Fibroblast of skin of right biceps (primary cell): ENCODE results near the gene WNK2.
"Not testable (repeated sequence)": the region's sequence is repeated elsewhere in the genome, so short reads cannot be mapped to it uniquely, and the experiment has no call there.

Source experiments
- DNase-seq: peaks from one replicate; pipeline ENCODE4 v3.0.0-alpha.2; 2013

The WNK2 gene

DNA sequence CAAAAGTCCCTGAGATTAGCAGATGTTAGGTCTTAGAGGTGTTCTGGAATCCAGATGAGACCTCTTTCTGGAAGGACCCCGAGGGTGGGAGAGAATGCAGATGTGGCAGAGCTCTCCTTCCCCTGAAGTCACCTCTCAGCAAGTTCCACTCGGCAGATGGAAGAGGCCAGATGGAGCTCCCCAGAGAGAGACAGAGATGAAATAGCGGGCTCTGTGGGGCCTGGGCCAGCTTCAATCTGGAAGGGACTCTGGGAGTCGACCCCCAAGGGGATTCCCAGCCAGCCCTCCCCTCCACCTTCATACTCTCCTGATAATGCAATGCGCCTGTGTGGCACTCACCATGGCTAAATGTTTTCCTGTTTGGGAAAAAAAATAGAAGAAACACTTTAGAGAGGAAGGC, 60.2 kb downstream of the WNK2 start:
- no peak for DNase-seq

DNA sequence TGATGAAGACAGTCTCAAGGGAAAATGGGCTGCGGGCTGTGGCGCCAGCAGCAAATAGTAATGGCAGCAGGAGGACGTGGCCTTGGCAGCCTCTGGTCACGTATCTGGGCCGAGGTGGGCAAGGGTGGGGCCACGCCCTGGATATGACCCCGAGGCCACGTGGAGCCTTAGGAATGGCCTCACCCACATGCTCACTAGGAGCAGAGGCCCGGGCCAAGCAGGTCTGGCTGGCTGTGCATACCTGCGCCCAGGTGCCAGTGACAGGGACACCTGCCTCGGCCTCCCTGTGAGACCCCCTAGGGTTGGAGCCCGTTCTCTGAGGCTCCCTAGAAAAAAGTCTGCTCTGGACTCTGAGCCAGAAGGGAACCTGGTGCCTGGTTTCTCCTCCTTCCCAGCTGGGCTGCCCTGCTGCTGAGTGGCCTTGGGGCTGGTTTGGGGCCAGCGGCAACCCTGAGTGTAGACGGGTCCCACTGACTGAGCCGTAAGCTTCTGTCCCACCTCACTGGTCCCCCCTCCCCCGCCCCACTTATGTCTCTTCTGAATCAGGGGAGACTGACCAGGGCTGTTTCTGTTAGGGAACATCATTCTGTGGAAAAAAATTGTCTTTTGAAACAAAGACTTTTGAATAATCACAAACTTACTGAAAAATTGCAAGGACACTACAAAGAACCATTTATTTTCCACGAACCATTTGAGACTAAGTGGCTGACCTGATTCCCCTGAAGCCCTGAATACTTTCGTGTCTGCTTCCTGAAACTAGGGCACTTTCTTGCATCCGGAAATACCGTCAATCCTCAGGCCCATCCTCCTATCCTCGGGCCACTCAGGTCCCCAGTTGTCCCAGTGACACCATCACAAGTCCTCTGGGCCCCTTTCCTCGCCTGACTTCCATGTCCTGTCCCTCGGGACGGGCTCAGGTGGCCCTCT, 60.8 kb downstream of the WNK2 start:
- DNase-seq, result no peak

DNA sequence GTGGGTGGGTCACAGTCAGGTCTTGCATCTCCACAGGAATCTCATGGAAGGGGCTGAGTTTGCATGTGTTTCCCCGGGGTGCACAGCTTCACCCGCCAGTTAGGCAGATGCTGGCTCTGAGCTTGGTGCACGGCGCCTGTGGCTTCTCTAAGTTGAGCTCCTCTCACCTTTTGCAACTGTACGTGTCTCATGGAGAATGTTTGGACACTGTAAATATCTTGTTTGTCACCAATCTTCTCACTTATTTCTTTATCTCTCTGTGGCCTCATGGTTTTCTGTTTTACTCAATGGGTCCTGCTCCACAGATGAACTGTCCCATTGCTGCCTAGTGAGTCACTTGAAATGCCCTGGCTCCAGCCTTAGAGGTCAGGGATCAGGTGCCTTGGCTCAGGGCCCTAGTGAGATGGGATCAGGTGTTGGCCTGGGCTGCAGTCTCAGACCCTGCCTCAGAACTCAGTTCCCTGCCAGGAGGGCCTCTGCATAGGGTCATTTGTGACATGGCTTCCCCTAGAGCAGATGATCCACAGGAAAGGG, 61.6 kb downstream of the WNK2 start:
- DNase-seq, result no peak

DNA sequence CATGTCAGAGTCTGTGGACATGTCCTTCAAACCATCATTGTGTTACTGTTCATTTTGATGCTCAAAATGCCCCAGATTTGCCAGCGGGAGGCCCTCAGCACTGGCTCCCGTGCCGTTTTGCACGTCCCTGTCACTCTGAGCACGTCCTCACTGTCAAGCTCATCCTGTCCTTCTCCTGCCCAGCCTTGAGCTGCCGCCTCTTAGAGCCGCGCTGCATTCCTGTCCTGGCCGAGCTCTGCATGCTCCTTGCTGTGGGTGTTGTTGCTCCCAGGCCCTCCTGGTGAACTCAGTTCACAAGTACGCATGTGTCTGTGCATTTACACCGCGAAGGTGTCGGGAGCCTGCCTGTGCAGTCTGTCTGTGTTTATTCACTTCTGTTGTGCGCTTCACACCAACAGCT, 62.2 kb downstream of the WNK2 start:
- no peak for DNase-seq

DNA sequence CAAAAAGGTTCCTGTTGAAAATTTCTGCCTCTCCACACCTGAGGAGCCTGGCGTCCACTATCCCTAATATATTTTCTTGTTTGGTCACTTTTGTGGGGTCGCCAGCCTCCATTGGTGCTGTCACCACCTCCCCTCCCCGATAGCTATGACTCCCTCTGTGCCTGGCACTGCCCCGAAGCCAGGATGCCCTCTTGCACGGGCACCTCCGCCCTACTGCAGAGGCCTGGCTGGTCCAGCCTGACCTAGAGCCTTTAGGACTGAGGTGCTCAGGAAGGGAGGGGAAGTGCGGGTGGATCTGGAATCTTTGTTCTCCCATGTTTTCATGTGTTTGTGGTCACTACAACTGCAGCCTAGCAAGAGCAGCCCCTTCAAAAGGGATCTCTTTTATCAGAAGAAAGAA, 62.6 kb downstream of the WNK2 start:
- DNase-seq, result no peak

DNA sequence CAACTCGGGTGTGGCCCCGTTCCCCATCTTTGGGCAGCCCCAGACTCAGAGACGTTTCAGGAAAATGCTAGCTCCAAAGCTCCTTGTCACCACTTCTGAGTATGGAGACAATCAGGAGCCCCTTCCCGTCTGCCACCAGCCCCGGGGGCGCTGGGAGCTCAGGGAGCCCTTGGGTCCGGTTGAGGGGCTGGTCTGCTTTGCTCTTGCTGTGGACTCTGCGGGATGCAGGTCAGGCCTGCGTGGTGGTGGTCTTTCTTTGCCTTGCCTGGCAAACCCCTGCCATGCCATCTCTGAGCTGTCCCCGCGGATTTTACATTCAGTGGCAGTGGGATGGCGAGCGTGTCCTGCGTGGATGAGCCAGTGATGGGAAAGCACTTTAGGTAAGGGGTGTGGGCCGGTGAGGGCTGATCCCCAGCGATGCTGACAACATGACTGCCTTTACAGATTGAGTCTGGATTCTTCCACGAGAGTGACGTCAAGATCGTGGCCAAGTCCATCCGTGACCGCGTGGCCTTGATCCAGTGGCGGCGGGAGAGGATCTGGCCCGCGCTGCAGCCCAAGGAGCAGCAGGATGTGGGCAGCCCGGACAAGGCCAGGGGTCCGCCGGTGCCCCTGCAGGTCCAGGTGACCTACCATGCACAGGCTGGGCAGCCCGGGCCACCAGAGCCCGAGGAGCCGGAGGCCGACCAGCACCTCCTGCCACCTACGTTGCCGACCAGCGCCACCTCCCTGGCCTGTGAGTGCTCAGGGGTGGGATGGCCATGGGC, 63.3 kb downstream of the WNK2 start:
- DNase-seq, result no peak

DNA sequence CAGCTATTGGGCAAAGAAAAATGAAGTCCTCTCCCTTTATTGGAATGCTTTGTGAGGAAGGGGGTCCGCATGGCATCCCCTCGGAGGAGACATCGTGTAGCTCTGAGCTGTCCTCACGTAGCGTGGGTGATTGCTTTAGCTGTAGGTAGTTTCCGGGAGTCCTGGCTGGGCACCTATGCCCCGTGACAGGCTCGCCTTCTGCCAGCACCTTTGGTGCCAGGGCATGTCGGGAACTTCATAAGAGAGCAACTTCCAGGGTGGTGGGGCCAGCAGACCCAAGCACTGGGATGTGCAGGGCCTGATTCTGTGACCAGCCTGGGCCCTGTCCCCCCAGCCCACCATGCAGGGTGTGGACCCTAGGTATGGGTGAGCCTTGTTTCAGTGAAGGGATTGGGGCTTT, 64.0 kb downstream of the WNK2 start:
- no peak for DNase-seq

DNA sequence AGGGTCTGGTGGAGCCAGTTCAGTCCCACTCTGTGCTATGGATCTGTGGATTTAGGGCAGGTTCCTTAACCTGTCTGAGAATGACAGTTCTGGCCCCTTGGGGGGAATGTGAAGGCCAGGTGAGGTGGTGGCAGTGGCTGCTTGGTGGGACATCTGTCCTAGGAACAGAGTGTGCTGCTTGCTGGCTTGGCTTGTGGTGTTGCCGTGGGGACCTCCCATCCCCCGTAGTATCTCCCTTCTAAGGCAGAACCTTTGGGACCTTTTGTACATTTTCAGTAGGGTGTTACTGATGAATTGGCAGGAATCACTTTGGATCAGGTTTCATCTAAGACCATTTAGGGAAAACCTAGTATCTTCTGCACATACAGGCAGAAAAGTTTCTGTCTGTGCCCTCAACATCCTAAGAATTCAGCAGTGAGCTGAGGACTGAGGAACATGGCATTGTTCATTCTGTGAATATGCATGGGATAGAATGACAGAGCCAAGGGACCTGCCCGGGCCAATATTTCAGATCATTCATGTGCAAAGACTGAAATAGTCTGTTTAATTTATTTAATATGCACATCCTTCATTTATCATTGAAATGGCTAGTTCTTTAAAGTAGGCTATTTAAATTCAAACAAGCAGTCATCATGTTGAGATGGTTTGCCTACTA, 64.6 kb downstream of the WNK2 start:
- no peak for DNase-seq

DNA sequence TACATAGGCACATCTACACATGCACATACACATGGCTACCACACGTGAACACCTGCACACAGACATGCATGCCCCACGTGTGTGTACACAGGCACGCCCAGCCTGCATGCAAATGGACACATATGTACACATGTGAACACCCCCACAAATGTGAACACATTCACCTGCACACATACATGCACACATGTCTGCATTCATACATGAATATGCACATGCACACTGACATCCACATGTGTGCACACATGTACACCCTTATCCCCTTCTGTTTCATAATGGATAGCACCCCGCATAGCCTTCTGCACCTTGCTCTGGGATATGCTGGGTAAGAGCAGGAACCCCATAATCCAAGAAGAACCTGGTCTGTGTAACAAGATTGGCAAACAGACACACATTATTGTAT, 66.2 kb downstream of the WNK2 start:
- no peak for DNase-seq

DNA sequence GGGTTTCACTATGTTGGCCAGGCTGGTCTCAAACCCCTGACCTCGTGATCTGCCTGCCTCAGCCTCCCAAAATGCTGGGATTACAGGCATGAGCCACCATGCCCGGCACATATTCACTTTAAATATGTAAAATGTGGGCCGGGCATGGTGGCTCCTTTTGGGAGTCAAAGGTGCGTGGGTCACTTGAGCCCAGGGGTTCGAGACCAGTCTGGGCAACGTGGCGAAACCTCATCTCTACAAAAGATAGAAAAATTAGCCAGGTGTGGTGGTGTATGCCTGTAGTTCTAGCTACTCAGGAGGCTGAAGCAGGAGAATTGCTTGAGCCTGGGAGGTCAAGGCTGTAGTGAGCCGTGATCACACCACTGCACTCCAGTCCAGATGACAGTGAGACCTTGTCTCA, 67.4 kb downstream of the WNK2 start:
- not testable (repeated sequence) for DNase-seq

DNA sequence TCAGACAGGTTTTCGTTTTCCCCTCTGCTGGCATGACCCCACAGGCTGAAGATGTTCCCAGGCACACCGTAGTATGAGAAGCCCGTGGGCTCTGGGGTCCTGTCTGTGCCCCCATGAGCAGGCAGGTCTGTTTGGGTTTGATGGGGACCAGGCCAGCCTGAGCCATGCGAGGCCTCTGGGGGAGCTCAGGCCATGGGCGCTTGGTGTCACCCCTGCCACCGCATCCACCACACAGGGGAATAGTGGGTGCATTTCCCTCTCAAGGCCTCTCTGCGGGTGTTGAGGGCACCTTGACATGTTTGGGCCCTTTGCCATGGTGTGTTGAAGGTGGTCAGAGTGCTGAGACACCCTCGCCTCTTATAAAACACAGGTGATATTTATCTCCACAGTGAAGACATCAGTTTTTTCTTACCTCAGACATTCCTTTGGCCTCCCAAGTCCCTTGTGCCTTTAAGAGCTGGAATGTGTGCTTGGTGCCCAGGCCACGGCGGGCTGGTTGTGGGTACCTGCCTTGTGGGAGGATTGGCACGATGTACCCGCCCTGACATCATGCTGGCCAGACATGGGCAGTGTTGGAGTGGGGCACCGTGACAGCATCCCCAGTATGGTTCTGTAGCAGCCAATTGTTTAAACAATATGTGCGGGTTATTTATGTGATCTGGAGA, 68.3 kb downstream of the WNK2 start:
- DNase-seq, result no peak

DNA sequence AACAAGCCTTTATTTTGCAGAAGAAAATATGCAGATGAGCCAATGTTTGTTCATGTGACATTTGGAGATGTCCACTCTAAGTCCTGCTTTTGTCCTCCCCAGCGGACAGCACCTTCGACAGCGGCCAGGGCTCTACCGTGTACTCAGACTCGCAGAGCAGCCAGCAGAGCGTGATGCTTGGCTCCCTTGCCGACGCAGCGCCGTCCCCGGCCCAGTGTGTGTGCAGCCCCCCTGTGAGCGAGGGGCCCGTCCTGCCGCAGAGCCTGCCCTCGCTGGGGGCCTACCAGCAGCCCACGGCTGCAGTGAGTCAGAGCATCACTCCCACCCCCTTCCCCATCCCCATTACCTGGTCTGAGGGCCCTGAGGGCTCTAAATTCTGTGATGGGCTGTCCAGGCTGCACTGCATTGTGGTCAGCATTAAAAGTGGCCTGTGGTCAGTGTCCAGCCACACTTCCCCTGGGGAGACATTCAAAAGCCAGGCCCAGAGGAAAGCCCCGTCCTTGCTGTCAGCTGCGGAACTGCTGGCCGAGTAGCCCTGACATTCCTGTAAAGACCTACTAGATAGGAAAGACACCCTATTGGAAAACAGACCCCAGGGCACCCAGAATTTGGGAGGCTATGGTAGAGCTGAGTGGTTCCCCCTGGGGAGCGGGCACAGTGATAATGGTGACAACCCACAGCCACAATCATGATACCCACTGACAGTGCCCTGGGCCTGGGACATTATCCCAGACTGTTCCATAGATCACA, 69.0 kb downstream of the WNK2 start:
- no peak for DNase-seq

DNA sequence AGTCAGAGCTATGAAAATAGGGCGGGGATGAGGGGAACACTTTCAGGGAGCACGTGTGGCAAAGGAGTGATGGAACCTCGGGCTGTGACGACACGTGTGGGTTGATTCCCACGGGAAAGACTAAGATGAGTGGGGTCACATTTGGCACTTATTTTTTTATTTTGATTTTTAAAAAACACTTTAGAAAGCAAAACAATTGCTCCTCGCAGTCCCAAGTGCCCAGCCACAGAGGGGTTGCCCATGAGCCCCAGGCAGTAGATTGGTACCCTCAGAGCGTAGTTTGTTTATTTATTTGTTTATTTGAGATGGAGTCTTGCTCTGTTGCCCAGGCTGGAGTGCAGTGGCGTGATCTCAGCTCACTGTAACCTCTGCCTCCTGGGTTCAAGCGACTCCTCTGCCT, 69.7 kb downstream of the WNK2 start:
- DNase-seq, result no peak

DNA sequence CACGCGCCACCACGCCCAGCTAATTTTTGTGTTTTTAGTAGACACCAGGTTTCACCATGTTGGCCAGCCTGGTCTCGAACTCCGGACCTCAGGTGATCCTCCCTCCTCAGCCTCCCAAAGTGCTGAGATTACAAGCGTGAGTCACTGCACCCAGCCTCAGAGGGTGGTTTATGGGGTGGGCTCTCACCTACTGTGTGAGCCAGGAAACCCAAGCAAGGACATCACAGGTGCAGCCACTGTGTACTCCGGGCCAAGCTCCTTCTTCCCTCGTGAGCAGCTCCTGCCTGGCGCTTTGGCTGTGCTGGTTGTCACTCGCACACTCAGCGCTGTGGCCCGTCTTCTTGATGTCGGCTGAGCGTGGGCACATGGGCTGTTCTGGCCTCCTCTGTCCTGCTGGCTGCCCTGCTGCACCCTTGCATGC, 70.1 kb downstream of the WNK2 start:
- no peak for DNase-seq

DNA sequence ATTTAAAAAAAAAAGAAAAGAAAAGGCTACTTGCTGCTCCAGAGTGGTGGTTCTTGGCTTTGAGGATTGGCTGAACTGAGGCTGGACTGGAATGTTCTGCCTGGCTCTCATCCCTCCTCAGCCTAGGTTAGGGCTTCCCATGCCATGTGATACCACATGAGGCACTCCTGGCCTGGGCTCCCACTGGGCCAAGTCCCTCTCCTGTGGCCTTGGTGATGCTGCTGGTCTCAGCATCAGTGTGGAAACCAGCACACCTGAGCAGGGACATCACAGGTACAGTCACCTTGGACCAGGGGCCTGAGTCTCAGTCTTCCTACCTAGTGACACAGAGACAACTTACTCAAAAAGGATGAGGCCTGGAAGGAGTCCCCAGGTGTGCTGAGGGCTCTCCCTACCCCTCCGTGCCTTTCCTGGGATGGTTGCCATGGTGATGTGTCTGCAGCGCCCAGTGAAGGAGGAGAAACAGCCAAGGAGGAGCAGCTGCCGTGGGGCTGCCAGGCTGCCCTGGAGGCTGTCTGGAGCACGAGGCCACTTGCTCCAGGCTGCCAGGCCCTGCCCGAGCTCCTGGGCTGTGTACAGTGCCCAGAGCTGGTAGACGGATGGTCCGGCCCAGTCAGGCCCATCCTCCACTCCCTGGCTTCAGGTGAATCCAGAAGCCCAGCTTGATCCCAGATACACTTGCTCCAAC, 71.0 kb downstream of the WNK2 start:
- DNase-seq, result no peak

DNA sequence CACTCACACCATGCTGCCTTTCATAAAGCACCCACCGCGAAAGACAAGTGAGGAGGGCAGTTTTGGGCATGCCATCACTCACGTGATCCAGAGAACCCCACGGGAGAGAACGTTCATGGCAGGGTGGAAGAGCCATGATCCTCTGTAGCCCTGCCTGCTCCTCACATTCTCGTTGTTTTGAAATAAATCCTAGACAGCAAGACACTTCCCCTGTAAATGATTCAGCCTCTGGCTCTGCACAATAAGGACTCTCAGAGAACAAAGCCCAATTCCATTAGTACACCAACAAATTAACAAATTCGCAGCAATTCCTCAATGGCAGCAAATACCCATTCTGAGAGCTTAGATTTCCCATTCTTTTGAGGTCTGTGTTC, 71.5 kb downstream of the WNK2 start:
- no peak for DNase-seq

DNA sequence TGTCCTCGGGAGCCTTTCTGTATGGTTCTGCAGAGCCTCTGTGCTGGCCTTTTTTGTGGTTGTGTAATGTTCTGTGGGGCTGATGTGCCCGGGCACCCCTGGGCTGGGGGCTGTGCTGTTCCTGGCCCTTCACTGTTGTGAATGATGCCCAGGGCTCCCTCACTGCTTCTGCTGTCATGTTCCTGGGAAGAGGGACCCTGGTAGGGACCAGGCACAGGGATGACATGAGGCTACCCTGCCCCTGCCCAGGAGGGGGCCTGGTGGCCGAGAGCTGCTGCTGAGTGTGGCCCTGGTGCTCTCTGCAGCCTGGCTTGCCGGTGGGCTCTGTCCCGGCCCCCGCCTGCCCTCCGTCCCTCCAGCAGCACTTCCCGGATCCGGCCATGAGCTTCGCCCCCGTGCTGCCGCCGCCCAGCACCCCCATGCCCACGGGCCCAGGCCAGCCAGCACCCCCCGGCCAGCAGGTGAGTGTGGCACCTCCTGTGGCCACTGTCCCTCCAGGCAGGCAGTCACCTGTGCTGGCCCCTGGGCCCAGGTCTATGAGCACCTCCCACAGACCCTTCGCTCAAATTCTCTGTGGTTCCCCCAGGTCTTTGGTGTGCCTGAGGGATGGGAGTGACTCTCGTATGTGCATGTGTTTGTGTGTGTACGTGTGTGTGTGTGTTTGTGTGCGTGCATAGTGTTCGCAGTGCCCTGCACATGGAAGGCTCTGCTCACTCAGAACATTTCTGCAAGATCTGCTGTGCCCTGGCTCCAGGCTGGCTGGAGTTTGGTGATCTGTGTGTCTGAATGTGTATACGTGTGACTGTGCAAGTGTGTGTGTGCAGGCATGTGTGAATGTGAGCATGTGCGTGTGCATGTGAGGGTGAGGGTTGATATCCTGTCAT, 72.3 kb downstream of the WNK2 start:
- no peak for DNase-seq

DNA sequence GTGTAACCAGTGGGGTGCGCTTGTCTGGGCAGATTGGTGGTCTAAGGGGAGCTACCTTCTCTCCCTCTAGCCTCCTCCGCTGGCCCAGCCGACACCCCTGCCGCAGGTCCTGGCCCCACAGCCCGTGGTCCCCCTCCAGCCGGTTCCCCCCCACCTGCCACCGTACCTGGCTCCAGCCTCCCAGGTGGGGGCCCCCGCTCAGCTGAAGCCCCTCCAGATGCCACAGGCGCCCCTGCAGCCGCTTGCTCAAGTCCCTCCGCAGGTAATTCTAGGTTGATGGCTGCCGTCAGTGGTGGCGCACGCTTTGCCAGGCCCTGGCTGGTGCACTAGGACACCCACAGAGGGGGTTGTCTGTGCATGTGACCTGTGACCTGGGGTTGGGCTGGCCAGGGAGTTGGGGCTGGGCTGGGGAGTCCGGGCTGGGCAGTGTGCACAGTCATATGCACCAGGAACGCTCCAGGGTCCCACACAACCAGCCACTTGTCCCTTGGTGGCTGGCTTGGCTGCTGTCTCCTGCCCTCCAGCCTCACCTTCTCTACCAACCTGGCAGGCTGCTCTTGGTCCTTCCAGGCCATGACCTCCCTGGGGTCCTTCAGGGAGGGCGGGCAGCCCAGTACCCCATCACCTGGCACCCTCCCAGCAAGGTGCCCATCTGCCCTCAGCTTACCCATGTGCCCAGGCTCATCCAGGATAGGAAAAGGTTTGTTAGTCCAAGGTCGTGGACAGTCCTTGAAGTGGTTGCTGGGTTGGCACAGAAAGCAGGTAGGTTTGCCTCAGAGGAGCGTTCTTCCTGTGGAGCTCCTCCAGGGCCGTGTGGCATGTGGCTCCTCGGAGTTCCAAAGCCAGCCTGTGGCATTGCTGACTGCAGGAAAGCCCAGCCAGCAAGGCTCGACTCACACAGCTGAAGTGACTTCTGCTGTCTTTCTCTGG, 73.2 kb downstream of the WNK2 start:
- DNase-seq, result no peak

DNA sequence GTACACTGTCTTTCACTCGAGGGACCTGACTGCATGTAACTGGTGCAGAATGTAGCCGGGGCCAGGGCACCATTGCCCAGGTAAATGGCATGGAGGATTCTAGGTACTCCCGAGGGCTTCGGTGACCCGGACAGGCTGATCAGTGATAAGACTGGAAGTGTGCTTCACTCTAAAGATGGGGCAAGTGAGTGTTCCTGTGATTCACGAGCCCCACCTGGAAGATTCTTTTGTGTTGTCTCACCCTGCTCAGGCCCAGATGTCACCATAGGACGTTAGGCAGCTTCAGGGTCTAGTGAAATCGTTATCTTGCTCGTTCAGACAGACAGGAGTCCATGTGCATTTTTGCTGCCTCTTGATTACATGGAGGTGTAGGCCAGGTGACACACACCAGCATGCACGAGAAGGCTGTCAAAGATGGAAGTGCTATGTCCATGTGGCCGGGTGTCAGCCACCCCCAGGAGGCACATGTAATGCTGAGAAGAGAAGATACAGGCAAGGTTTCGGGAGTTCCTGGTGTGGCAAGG, 73.9 kb downstream of the WNK2 start:
- DNase-seq, result no peak
